Panc1 (cell line): ENCODE measurements around the gene TAS2R1. TPM values are rescaled to one million over a fixed set of nuclear protein-coding genes. Genes with fewer than 3 reads are reported as not detected.

Source experiments
- ATAC-seq: fragments of 200-7000 bp; cut with Tn5 transposase; 2 replicates; pipeline ENCODE4 v1.9.1; 2020; ENCODE audit warnings: mild to moderate bottlenecking, moderate library complexity
- BruUV-seq: library from RNA; stranded (reverse); fragments of 400-500 nt; replicated peaks from 2 replicates; lab custom pipeline; 2021; lab: Mats Ljungman, UMichigan
- CTCF ChIA-PET: fragments of 300-600 bp; sonication (Branson Sonifier 250); formaldehyde crosslinking; loops from one replicate; lab custom pipeline; 2022; ENCODE audit warnings: antibody characterized with exemption; lab: Charles Lee
- POLR2A ChIA-PET: fragments of 300-600 bp; sonication (Branson Sonifier 250); formaldehyde crosslinking; loops from one replicate; lab custom pipeline; 2022; ENCODE audit warnings: antibody characterized with exemption; lab: Charles Lee
- DNase-seq: peaks from one replicate; pipeline ENCODE4 v3.0.0-alpha.2; 2010; ENCODE audit warnings: low read depth, low spot score
- H3K27ac ChIP-seq: 2 replicates; pipeline ENCODE4 v1.5.1; 2011; ENCODE audit warnings: mild to moderate bottlenecking, low read length, inconsistent platforms
- H3K27me3 ChIP-seq: fragments of 200-500 bp; sonication (Bioruptor generic); 2 replicates; pipeline ENCODE4 v1.6.0; 2014; ENCODE audit warnings: low read length, inconsistent platforms; ENCODE audit not compliant: control insufficient read depth, insufficient read depth
- H3K36me3 ChIP-seq: fragments of 200-500 bp; sonication (Bioruptor generic); 2 replicates; pipeline ENCODE4 v1.5.1; 2014; ENCODE audit warnings: inconsistent platforms, mild to moderate bottlenecking, low read length, moderate library complexity; ENCODE audit not compliant: control insufficient read depth, insufficient read depth
- H3K4me1 ChIP-seq: 2 replicates; pipeline ENCODE4 v1.5.1; 2011; ENCODE audit warnings: inconsistent platforms, mild to moderate bottlenecking, low read length, moderate library complexity; ENCODE audit not compliant: control insufficient read depth, insufficient read depth
- H3K4me3 ChIP-seq, 2 experiments: 2 replicates each; pipeline ENCODE4 v1.5.1; 2011 to 2012; ENCODE audit warnings: low read depth in 2 of 2, low read length in 2 of 2, mild to moderate bottlenecking in 2 of 2, inconsistent platforms in 1 of 2, moderate library complexity in 1 of 2
- H3K9me3 ChIP-seq: fragments of 200-500 bp; sonication (Bioruptor generic); 2 replicates; pipeline ENCODE4 v1.5.1; 2014; ENCODE audit warnings: low read depth, mild to moderate bottlenecking, inconsistent platforms, low read length, moderate library complexity; ENCODE audit not compliant: control insufficient read depth, insufficient read depth
- CTCF ChIP-seq: fragments of 450-650 bp; IDR thresholded peaks from 2 replicates; pipeline ENCODE4 v1.5.1; 2017; ENCODE audit warnings: mild to moderate bottlenecking
- POLR2AphosphoS5 ChIP-seq: IDR thresholded peaks from 2 replicates; pipeline ENCODE4 v1.6.1; 2012; ENCODE audit warnings: mild to moderate bottlenecking, low read depth, low read length, moderate library complexity
- REST ChIP-seq, 2 experiments: IDR thresholded peaks; 2 replicates each; pipeline ENCODE4 v1.6.1; 2011 to 2012; ENCODE audit warnings: low read depth in 2 of 2, control low read depth in 1 of 2, low read length in 1 of 2, mild to moderate bottlenecking in 1 of 2, moderate library complexity in 1 of 2; ENCODE audit not compliant: insufficient read depth in 1 of 2
- SIN3A ChIP-seq: IDR thresholded peaks from 2 replicates; pipeline ENCODE4 v1.6.1; 2012; ENCODE audit warnings: low read depth, mild to moderate bottlenecking, low read length, moderate library complexity, borderline replicate concordance; ENCODE audit not compliant: insufficient read depth
- TCF7L2 ChIP-seq: IDR thresholded peaks from 2 replicates; pipeline ENCODE4 v1.6.1; 2011; ENCODE audit warnings: mild to moderate bottlenecking, low read depth, low read length, inconsistent platforms
- in situ Hi-C: cut with HindIII; loops from 2 replicates; pipeline ENCODE4 v1.10.0; 2016; ENCODE audit warnings: low sequenced_read_pairs, low pct_unique_long_range_greater_than_20kb
- intact Hi-C: fragments of 100-400 bp; cut with micrococcal nuclease; formaldehyde crosslinking; loops from one replicate; pipeline ENCODE4 v1.10.0; 2022; ENCODE audit not compliant: unreplicated experiment
- total RNA-seq: library from RNA; stranded (reverse); gene quantifications from one replicate; pipeline ENCODE4 v1.2.1, GENCODE V29; 2021; ENCODE audit not compliant: unreplicated experiment

The TAS2R1 gene
- total RNA-seq, 1 experiment from 2014 or later: not detected

GRCh38 chr5:9619331-9620092, 10.6 kb downstream of the TAS2R1 start:
- H3K27me3 ChIP-seq: no peaks in the 10 kb centered on the region
- ATAC-seq (no peak), DNase-seq (no peak)
- no peak overlapping the region for H3K27ac ChIP-seq
- ChIA-PET CTCF (no interaction called here), POLR2A (no interaction called here)
- no TSS peak for BruUV-seq
- no peak for TF ChIP-seq REST (IDR thresholded peaks at IDR 0.05; ENCODE audit: insufficient read depth in 1 of 2, low read depth in 2 of 2, low read length in 1 of 2)
- no peak for TF ChIP-seq TCF7L2
- TF ChIP-seq POLR2AphosphoS5: no peak
- no peak for TF ChIP-seq CTCF
- TF ChIP-seq SIN3A: no peak
- in situ Hi-C loops (no loop called here), intact Hi-C loops (no loop called here)
- H3K4me3 ChIP-seq: no peak overlapping the region
- H3K4me1 ChIP-seq: no peaks in the 10 kb centered on the region
- no peaks in the 10 kb centered on the region for H3K9me3 ChIP-seq
- H3K36me3 ChIP-seq: no peaks in the 10 kb centered on the region

DNA sequence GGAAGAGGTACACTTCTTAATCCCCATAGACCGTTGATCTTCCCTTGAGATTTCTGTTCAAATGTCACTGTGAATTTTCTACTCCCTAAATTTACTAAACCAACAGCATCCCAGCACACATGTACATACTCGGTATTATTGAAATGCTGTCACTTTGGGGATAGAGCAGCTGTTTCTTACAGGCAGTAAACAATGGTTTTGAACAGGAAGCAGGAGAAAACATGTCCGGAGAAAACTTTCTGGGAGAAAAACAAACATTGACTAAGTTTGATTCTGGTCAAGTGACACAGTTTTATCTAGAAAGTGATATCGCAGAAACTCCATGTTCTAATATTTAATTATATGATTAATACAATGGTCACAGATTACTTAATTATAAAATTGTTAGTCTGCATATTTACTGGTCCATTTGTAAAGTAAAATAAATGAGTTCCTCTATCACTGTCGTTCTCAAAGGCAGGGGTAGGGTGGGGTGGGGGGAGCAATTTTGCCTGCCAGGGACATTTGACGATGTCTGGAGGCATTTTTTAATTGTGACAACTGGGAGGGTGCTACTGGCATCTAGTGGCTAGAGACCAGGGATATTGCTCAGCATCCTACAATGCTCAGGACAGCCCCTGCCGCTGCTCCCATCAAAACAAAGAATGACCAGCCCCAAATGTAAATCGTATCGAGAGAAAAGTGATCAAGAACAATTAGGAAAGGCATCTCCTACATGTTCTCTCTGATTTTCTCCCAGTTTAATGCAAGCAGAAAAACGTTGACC, 12.2 kb downstream of the TAS2R1 start:
- H3K27ac ChIP-seq: no peak overlapping the region
- intact Hi-C loops (no loop called here), in situ Hi-C loops (no loop called here)
- no peaks in the 10 kb centered on the region for H3K27me3 ChIP-seq
- H3K4me1 ChIP-seq: no peaks in the 10 kb centered on the region
- DNase-seq (no peak), ATAC-seq (no peak)
- ChIA-PET POLR2A (no interaction called here), CTCF (no interaction called here)
- H3K9me3 ChIP-seq: no peaks in the 10 kb centered on the region
- TF ChIP-seq POLR2AphosphoS5 (no peak), REST (IDR thresholded peaks at IDR 0.05; ENCODE audit: insufficient read depth in 1 of 2, low read depth in 2 of 2, low read length in 1 of 2) (no peak), SIN3A (no peak), TCF7L2 (no peak), CTCF (no peak)
- no peak overlapping the region for H3K4me3 ChIP-seq
- BruUV-seq: no TSS peak
- H3K36me3 ChIP-seq: no peaks in the 10 kb centered on the region
